Dendritic cell treated with granulocyte-macrophage colony-stimulating factor and Interleukin-4, amounts not matched to agents 40 ng/mL and 50 ng/mL, for 4 days (primary cell): ENCODE measurements around the gene EHMT1.

ENCODE experiments used
- H3K27ac Mint-ChIP-seq: one replicate; pipeline ENCODE4 v1.8.0; 2022; ENCODE audit warnings: mild to moderate bottlenecking, mixed read lengths
- H3K27me3 Mint-ChIP-seq: one replicate; pipeline ENCODE4 v1.8.0; 2022; ENCODE audit warnings: mild to moderate bottlenecking, mixed read lengths
- H3K36me3 Mint-ChIP-seq: one replicate; pipeline ENCODE4 v1.8.0; 2022; ENCODE audit warnings: low read depth, mixed read lengths
- H3K4me1 Mint-ChIP-seq: one replicate; pipeline ENCODE4 v1.8.0; 2022; ENCODE audit warnings: low read depth, mixed read lengths
- H3K4me3 Mint-ChIP-seq: one replicate; pipeline ENCODE4 v1.8.0; 2022; ENCODE audit warnings: mild to moderate bottlenecking, moderate library complexity, mixed read lengths
- H3K9me3 Mint-ChIP-seq: one replicate; pipeline ENCODE4 v1.8.0; 2022; ENCODE audit warnings: mixed read lengths
- intact Hi-C: fragments of 100-400 bp; cut with micrococcal nuclease; formaldehyde crosslinking; loops from one replicate; pipeline ENCODE4 v1.15.0; 2022

Gene EHMT1

GRCh38 chr9:137788561-137789294 is 169.9 kb downstream of the EHMT1 start:
- intact Hi-C loops, result no loop called here
- no peaks in the 10 kb centered on the region for H3K36me3 Mint-ChIP-seq
- peaks cover 7% of the 10 kb centered on the region for H3K4me1 Mint-ChIP-seq
- peaks cover 10% of the 10 kb centered on the region for H3K9me3 Mint-ChIP-seq
- H3K27ac Mint-ChIP-seq, result peak overlapping the region; percentile 36
- H3K4me3 Mint-ChIP-seq, result no peak overlapping the region
- H3K27me3 Mint-ChIP-seq, result no peaks in the 10 kb centered on the region

DNA sequence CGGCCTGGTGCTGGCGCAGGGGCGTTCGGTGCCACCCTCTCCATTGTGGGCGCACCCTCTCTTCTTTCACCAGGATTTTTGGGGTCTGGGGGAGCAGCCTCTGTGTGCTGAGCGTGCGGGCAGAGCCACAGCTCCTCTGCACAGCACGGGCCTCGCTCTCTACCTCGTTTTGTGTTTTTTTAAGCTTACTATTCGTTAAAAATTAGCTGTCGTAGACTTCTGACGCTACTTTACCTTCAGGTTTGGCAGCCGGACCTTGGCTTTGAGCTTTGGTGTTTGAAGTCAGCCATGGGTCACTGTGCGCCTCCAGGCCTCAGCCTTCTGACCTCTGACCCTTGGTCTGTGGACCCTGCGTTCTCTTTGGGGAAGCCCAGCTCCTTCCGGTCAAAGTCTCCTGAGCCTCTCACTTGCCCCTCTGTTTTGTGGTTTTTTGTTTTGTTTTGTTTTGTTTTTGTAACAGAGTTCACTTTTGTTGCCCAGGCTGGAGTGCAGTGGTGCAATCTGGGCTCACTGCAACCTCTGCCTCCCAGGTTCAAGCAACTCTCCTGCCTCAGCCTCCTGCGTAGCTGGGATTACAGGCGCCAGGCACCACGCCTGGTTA is 170.6 kb downstream of the EHMT1 start:
- Mint-ChIP-seq H3K27me3 (no peaks in the 10 kb centered on the region), H3K4me3 (no peak overlapping the region), H3K36me3 (peaks cover under 1% of the 10 kb centered on the region), H3K4me1 (peaks cover 7% of the 10 kb centered on the region), H3K27ac (peak overlapping the region; percentile 36), H3K9me3 (peaks cover 10% of the 10 kb centered on the region)
- intact Hi-C loops, result no loop called here

- H3K4me1 Mint-ChIP-seq, result peaks cover 7% of the 10 kb centered on the region
- H3K27ac Mint-ChIP-seq, result no peak overlapping the region
- peaks cover 10% of the 10 kb centered on the region for H3K9me3 Mint-ChIP-seq
- intact Hi-C loops, result no loop called here
- H3K27me3 Mint-ChIP-seq, result no peaks in the 10 kb centered on the region
- H3K36me3 Mint-ChIP-seq, result peaks cover 26% of the 10 kb centered on the region
- H3K4me3 Mint-ChIP-seq, result no peak overlapping the region
Observed at GRCh38 chr9:137791947-137792346, 173.1 kb downstream of the EHMT1 start.

DNA sequence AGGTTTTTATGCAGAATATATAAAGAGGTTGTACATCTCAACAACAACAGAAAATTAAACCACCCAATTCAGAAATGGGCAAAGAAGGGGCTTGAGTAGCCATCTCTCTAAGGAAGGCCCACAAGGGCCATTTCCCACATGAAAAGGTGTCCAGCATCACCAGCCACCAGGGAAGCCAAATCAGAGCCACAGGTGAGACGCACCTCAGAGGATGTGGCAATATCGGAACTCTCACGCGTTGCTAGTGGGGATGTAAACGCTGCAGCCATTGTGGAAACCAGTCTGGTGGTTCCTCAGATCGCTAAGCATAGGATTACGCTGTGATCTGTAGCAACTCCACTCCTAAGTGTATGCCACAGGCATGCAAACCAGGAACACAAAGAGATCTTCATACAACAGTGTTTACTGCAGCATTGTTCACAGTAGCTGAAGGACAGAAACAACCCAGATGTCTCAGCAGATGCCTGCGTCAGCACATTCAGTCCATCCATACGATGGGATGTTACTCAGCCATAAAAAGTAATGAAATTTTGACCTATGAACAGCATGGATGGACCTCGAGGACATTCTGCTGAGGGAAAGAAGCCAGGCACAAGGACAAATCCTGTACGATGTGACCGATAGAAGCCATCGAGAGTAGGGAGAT is 174.5 kb downstream of the EHMT1 start:
- peaks cover 4% of the 10 kb centered on the region for H3K4me1 Mint-ChIP-seq
- intact Hi-C loops, result no loop called here
- H3K27me3 Mint-ChIP-seq, result no peaks in the 10 kb centered on the region
- H3K36me3 Mint-ChIP-seq, result peaks cover 40% of the 10 kb centered on the region
- H3K27ac Mint-ChIP-seq, result no peak overlapping the region
- H3K4me3 Mint-ChIP-seq, result no peak overlapping the region
- peaks cover 4% of the 10 kb centered on the region for H3K9me3 Mint-ChIP-seq

GRCh38 chr9:137795156-137795666 is 176.4 kb downstream of the EHMT1 start:
- Mint-ChIP-seq H3K4me1 (no peaks in the 10 kb centered on the region), H3K36me3 (peaks cover 59% of the 10 kb centered on the region), H3K27ac (no peak overlapping the region), H3K9me3 (no peaks in the 10 kb centered on the region), H3K4me3 (no peak overlapping the region), H3K27me3 (no peaks in the 10 kb centered on the region)
- intact Hi-C loops, result no loop called here

GRCh38 chr9:137797206-137798120 is 178.7 kb downstream of the EHMT1 start:
- intact Hi-C loops, result no loop called here
- H3K27me3 Mint-ChIP-seq, result no peaks in the 10 kb centered on the region
- peaks cover 82% of the 10 kb centered on the region for H3K36me3 Mint-ChIP-seq
- H3K4me1 Mint-ChIP-seq, result no peaks in the 10 kb centered on the region
- no peak overlapping the region for H3K4me3 Mint-ChIP-seq
- H3K9me3 Mint-ChIP-seq, result no peaks in the 10 kb centered on the region
- H3K27ac Mint-ChIP-seq, result no peak overlapping the region

DNA sequence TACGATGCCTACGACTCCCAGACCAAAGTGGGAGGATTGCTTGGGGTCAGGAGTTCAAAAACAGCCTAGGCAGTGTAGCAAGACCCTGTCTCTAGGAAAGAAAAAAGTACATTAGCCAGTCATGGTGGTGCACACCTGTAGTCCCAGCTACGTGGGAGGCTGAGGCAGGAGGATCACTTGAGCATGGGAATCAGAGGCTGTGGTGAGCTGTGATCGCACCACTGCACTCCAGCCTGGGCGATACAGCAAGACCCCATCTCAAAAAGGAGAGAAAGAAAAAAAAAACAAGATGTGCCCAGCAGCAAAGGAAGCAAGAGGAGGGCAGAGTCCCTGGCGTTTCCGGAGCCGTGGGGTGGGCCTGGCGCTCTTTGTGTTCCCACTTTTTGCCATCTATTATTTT is 179.3 kb downstream of the EHMT1 start:
- peaks cover 88% of the 10 kb centered on the region for H3K36me3 Mint-ChIP-seq
- H3K27me3 Mint-ChIP-seq, result no peaks in the 10 kb centered on the region
- no peaks in the 10 kb centered on the region for H3K9me3 Mint-ChIP-seq
- H3K4me1 Mint-ChIP-seq, result no peaks in the 10 kb centered on the region
- no peak overlapping the region for H3K27ac Mint-ChIP-seq
- no peak overlapping the region for H3K4me3 Mint-ChIP-seq
- intact Hi-C loops, result no loop called here

- Mint-ChIP-seq H3K27me3 (no peaks in the 10 kb centered on the region), H3K36me3 (peaks cover 98% of the 10 kb centered on the region), H3K27ac (no peak overlapping the region), H3K9me3 (no peaks in the 10 kb centered on the region), H3K4me1 (no peaks in the 10 kb centered on the region), H3K4me3 (no peak overlapping the region)
- intact Hi-C loops, result no loop called here
Observed at GRCh38 chr9:137798901-137799629, 180.3 kb downstream of the EHMT1 start.

DNA sequence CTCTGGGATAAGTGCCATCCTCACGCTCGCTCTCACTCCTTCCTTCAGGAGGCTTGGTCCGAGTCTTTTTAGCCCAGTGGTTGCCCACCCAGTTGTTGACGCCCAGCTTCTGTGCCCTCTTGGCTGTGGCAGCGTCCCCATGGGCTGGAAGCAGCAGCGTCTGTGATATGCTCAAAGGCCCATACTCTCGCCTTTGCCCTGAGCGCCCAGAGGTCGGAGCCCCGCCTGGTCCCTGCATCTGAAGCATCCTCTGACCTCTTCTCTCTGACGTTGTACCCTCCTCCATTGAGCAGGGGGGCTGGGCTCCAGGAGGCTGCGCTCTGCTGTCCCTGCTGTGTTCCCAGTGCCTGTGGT is 180.8 kb downstream of the EHMT1 start:
- Mint-ChIP-seq H3K27me3 (no peaks in the 10 kb centered on the region), H3K4me1 (no peaks in the 10 kb centered on the region), H3K9me3 (no peaks in the 10 kb centered on the region), H3K4me3 (no peak overlapping the region), H3K36me3 (peaks cover 100% of the 10 kb centered on the region), H3K27ac (no peak overlapping the region)
- intact Hi-C loops, result no loop called here

DNA sequence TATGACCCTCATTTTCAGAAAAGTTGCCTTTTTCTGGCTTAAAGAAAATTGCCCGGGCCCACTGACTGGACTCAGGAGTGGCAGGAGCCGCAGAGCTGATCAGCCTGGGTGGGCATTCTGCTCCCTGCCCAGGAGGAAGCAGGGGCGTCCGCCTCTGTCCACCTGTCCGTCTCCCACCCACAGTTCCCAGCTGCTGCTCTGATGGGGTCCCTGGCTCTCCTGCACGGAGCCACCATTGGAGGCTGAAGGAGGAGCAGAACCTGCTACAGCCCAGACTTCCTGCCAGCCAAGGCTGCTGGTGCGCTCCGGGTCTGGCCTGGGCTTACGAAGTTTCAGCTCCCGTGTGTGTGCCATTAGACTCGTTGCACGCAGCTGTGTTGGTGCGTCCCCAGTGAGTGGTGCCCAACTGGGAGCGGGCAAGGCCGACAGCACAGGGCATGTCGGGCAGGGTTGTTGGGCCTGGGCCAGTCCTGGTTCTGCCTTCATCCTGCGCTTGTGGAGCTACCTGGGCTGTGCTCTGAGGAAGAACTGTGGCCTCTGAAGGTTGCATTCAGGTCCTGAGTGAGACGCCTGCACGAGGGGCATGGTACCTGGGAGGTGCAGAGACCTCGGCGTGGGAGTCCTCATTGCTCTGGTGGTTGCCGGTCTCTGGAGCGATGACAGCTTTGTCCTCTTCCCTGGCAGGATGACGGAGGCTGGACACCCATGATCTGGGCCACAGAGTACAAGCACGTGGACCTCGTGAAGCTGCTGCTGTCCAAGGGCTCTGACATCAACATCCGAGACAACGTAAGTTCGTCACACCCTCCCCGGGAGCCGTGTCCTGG is 181.6 kb downstream of the EHMT1 start:
- Mint-ChIP-seq H3K4me1 (no peaks in the 10 kb centered on the region), H3K27ac (no peak overlapping the region), H3K27me3 (no peaks in the 10 kb centered on the region), H3K9me3 (no peaks in the 10 kb centered on the region), H3K4me3 (no peak overlapping the region), H3K36me3 (peaks cover 100% of the 10 kb centered on the region)
- intact Hi-C loops, result no loop called here

DNA sequence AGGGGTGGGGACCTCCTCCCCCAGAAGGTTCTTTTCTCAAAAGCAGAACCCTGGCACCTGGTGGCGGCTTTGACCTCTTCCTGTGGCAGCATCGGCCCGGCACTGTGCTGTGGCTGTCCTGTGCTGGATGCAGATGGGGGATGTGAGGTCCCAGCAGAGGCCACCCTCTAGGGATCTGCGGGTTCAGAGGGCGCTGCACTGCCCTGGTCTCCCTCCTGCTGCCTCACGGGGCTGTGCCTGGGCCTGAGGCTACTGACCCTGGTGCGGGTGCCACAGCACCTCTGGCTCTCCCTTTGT is 182.2 kb downstream of the EHMT1 start:
- H3K9me3 Mint-ChIP-seq, result no peaks in the 10 kb centered on the region
- H3K36me3 Mint-ChIP-seq, result peaks cover 99% of the 10 kb centered on the region
- H3K4me3 Mint-ChIP-seq, result no peak overlapping the region
- H3K27me3 Mint-ChIP-seq, result no peaks in the 10 kb centered on the region
- no peaks in the 10 kb centered on the region for H3K4me1 Mint-ChIP-seq
- intact Hi-C loops, result no loop called here
- H3K27ac Mint-ChIP-seq, result no peak overlapping the region

- H3K4me3 Mint-ChIP-seq, result no peak overlapping the region
- no peaks in the 10 kb centered on the region for H3K9me3 Mint-ChIP-seq
- peaks cover 99% of the 10 kb centered on the region for H3K36me3 Mint-ChIP-seq
- H3K27ac Mint-ChIP-seq, result no peak overlapping the region
- H3K27me3 Mint-ChIP-seq, result no peaks in the 10 kb centered on the region
- intact Hi-C loops, result no loop called here
- H3K4me1 Mint-ChIP-seq, result no peaks in the 10 kb centered on the region
Observed at GRCh38 chr9:137802021-137802420, 183.2 kb downstream of the EHMT1 start.
